Keratinocyte (primary cell): Measurements from ENCODE around the gene CES5A. TPM values are rescaled to one million over a fixed set of nuclear protein-coding genes. Genes with fewer than 3 reads are reported as not detected.
"Not testable (repeated sequence)": the region's sequence is repeated elsewhere in the genome, so short reads cannot be mapped to it uniquely, and the experiment has no call there.

Experiments used
- DNase-seq: peaks from one replicate; pipeline ENCODE4 v3.0.0-alpha.2; 2011; ENCODE audit warnings: low read depth, missing footprints, low spot score
- FAIRE-seq: peaks from 2 replicates; lab custom pipeline; 2011; peaks lifted over from hg19 to GRCh38; lab: Jason Lieb, UNC
- H2AFZ ChIP-seq: 2 replicates; pipeline ENCODE4 v1.6.0; 2012; ENCODE audit warnings: low read length, control low read depth, inconsistent platforms; ENCODE audit not compliant: control insufficient read depth
- H3K27ac ChIP-seq: 2 replicates; pipeline ENCODE4 v1.5.1; 2011; ENCODE audit warnings: low read length; ENCODE audit not compliant: control insufficient read depth, insufficient read depth
- H3K27me3 ChIP-seq: 3 replicates; pipeline ENCODE4 v1.6.0; 2011; ENCODE audit warnings: low read length; ENCODE audit not compliant: control insufficient read depth, insufficient read depth; ENCODE audit errors: extremely low read depth
- H3K36me3 ChIP-seq, 2 experiments: 2 replicates in 1 of 2; 3 replicates in 1 of 2; pipeline ENCODE4 v1.5.1; 2011; ENCODE audit warnings: low read length in 2 of 2, mild to moderate bottlenecking in 1 of 2; ENCODE audit not compliant: control insufficient read depth in 2 of 2, insufficient read depth in 2 of 2; ENCODE audit errors: extremely low read depth in 1 of 2
- H3K4me1 ChIP-seq: 3 replicates; pipeline ENCODE4 v1.5.1; 2011; ENCODE audit warnings: low read length; ENCODE audit not compliant: control insufficient read depth, insufficient read depth; ENCODE audit errors: extremely low read depth
- H3K4me2 ChIP-seq: 3 replicates; pipeline ENCODE4 v1.6.0; 2011; ENCODE audit warnings: low read depth, low read length; ENCODE audit not compliant: control insufficient read depth, insufficient read depth; ENCODE audit errors: extremely low read depth
- H3K4me3 ChIP-seq, 3 experiments: fragments of 200-600 bp in 1 of 3; sonication (generic) in 1 of 3; 2 replicates in 2 of 3; 3 replicates in 1 of 3; pipeline ENCODE4 v1.5.1; 2011 to 2016; ENCODE audit warnings: low read length in 3 of 3, mild to moderate bottlenecking in 3 of 3, control low read depth in 2 of 3, inconsistent platforms in 1 of 3, low read depth in 1 of 3, mixed read lengths in 1 of 3, mixed run types in 1 of 3, moderate library complexity in 1 of 3; ENCODE audit not compliant: control insufficient read depth in 2 of 3, insufficient read depth in 2 of 3; ENCODE audit errors: extremely low read depth in 1 of 3
- H3K79me2 ChIP-seq: 2 replicates; pipeline ENCODE4 v1.6.0; 2012; ENCODE audit warnings: low read length; ENCODE audit not compliant: control insufficient read depth, insufficient read depth
- H3K9ac ChIP-seq: 3 replicates; pipeline ENCODE4 v1.6.0; 2011; ENCODE audit warnings: low read length; ENCODE audit not compliant: control insufficient read depth, insufficient read depth; ENCODE audit errors: extremely low read depth
- H3K9me1 ChIP-seq: 3 replicates; pipeline ENCODE4 v1.6.0; 2011; ENCODE audit warnings: low read length; ENCODE audit not compliant: control insufficient read depth, insufficient read depth; ENCODE audit errors: extremely low read depth
- H3K9me3 ChIP-seq: 2 replicates; pipeline ENCODE4 v1.5.1; 2012; ENCODE audit warnings: low read depth, low read length; ENCODE audit not compliant: control insufficient read depth
- H4K20me1 ChIP-seq: 3 replicates; pipeline ENCODE4 v1.6.0; 2011; ENCODE audit warnings: low read length; ENCODE audit not compliant: control insufficient read depth, insufficient read depth; ENCODE audit errors: extremely low read depth
- CTCF ChIP-seq, 3 experiments: IDR thresholded peaks in 1 of 3; conservative IDR thresholded peaks in 1 of 3; optimal IDR thresholded peaks in 1 of 3; 2 replicates in 2 of 3; 3 replicates in 1 of 3; pipeline versions ENCODE3 to v1.5.1; 2011; ENCODE audit warnings: low read length in 3 of 3, mild to moderate bottlenecking in 3 of 3, moderate library complexity in 2 of 3, control low read depth in 1 of 3, inconsistent platforms in 1 of 3; ENCODE audit not compliant: insufficient read depth in 2 of 3; ENCODE audit errors: extremely low read depth in 1 of 3
- EZH2 ChIP-seq: IDR thresholded peaks from one replicate; pipeline ENCODE4 v1.6.1; 2012; ENCODE audit warnings: inconsistent platforms, mild to moderate bottlenecking, low read length, moderate library complexity
- dilution Hi-C: fragments of 300-500 bp; cut with MboI; formaldehyde crosslinking; loops from one replicate; pipeline ENCODE4 v1.7.0; 2020; ENCODE audit warnings: low sequenced_read_pairs; ENCODE audit not compliant: extremely low pct_ligation_motif_present
- polyA plus RNA-seq, 5 experiments: library from polyadenylated mRNA; depleted of rRNA in 3 of 5; stranded (reverse) in 3 of 5; stranded (forward) in 1 of 5; unstranded in 1 of 5; fragments of >200 nt; gene quantifications; 1 replicate in 1 of 5; 2 replicates in 3 of 5; 3 replicates in 1 of 5; pipeline versions ENCODE4 v1.2.1 to v1.2.3, GENCODE V29; 2011 to 2012; ENCODE audit warnings: missing spikeins in 2 of 5, low read depth in 1 of 5, low replicate concordance in 1 of 5

CES5A gene
- polyA plus RNA-seq, 1 donor (not counting 4 experiments of a cell fraction or from before 2014, with no cell fraction given): not detected

- DNase-seq: no peak
- Histone ChIP-seq H3K27ac (no peak overlapping the region), H3K9me3 (no peaks in the 10 kb centered on the region), H3K9me1 (no peaks in the 10 kb centered on the region), H3K4me3 (no peak overlapping the region), H3K4me1 (no peaks in the 10 kb centered on the region), H3K4me2 (no peak overlapping the region), H3K36me3 (no peaks in the 10 kb centered on the region), H2AFZ (no peak overlapping the region), H3K79me2 (no peaks in the 10 kb centered on the region), H3K27me3 (no peaks in the 10 kb centered on the region), H3K9ac (no peak overlapping the region), H4K20me1 (no peaks in the 10 kb centered on the region)
- dilution Hi-C loops: loop anchor here (25.0 kb wide), 1 partner anchor 124 kb away; no protein-coding TSS in a partner anchor
- TF ChIP-seq EZH2: no peak
- TF ChIP-seq CTCF (optimal IDR thresholded peaks at IDR 0.05 in 1 of 3, IDR thresholded peaks at IDR 0.05 in 1 of 3, conservative IDR thresholded peaks at IDR 0.05 in 1 of 3; ENCODE audit: extremely low read depth in 1 of 3, insufficient read depth in 2 of 3, low read length in 3 of 3): no peak
- FAIRE-seq: no peak
Measured at GRCh38 chr16:55836158-55836611, 39.0 kb downstream of the CES5A start.

GRCh38 chr16:55835581-55835980 is 39.6 kb downstream of the CES5A start:
- Histone ChIP-seq H3K79me2 (no peaks in the 10 kb centered on the region), H3K27me3 (no peaks in the 10 kb centered on the region), H3K4me1 (no peaks in the 10 kb centered on the region), H4K20me1 (no peaks in the 10 kb centered on the region), H3K9ac (no peak overlapping the region), H3K4me2 (no peak overlapping the region), H3K4me3 (no peak overlapping the region), H3K9me3 (no peaks in the 10 kb centered on the region), H3K36me3 (no peaks in the 10 kb centered on the region), H3K27ac (no peak overlapping the region), H3K9me1 (no peaks in the 10 kb centered on the region), H2AFZ (no peak overlapping the region)
- DNase-seq (no peak), FAIRE-seq (no peak)
- dilution Hi-C loops: loop anchor here (25.0 kb wide), 1 partner anchor 123 kb away; no protein-coding TSS in a partner anchor
- no peak for TF ChIP-seq CTCF (optimal IDR thresholded peaks at IDR 0.05 in 1 of 3, IDR thresholded peaks at IDR 0.05 in 1 of 3, conservative IDR thresholded peaks at IDR 0.05 in 1 of 3; ENCODE audit: extremely low read depth in 1 of 3, insufficient read depth in 2 of 3, low read length in 3 of 3)
- TF ChIP-seq EZH2: no peak

- not testable (repeated sequence) for H2AFZ ChIP-seq, DNase-seq, H3K79me2 ChIP-seq, H3K27ac ChIP-seq, H3K9me1 ChIP-seq, H3K27me3 ChIP-seq, H3K36me3 ChIP-seq, H3K4me1 ChIP-seq, H3K9ac ChIP-seq, FAIRE-seq, H3K4me2 ChIP-seq, H4K20me1 ChIP-seq, H3K4me3 ChIP-seq, H3K9me3 ChIP-seq
- dilution Hi-C loops: loop anchor here (25.0 kb wide), 1 partner anchor 123 kb away; no protein-coding TSS in a partner anchor
Measured at GRCh38 chr16:55835173-55835572, 40.0 kb downstream of the CES5A start.
